PFSK-1 (cell line): ENCODE measurements around the gene SAA1.

Experiments used
- FOXP2 ChIP-seq: optimal IDR thresholded peaks from 2 replicates; pipeline ENCODE3; 2011; ENCODE audit warnings: borderline replicate concordance, control low read depth, inconsistent platforms; ENCODE audit not compliant: insufficient read depth; ENCODE audit errors: extremely low read length, extremely low read depth
- POLR2AphosphoS5 ChIP-seq: IDR thresholded peaks from 2 replicates; pipeline ENCODE4 v1.6.1; 2012; ENCODE audit warnings: low read depth, mild to moderate bottlenecking, control low read depth, low read length, moderate library complexity
- SIN3A ChIP-seq: IDR thresholded peaks from 2 replicates; pipeline ENCODE4 v1.6.1; 2012; ENCODE audit warnings: mild to moderate bottlenecking, low read length, moderate library complexity, borderline replicate concordance; ENCODE audit not compliant: insufficient read depth
- TAF1 ChIP-seq: IDR thresholded peaks from 2 replicates; pipeline ENCODE4 v1.6.1; 2012; ENCODE audit warnings: low read length, control low read depth, borderline replicate concordance; ENCODE audit not compliant: insufficient read depth
- TF ChIP-seq, protein P1 (sequence below), 2 experiments: IDR thresholded peaks; 2 replicates each; pipeline versions ENCODE4 v1.6.1 to v1.8.0; 2011 to 2012; ENCODE audit warnings: low read depth in 2 of 2, low read length in 2 of 2, control low read depth in 1 of 2, inconsistent platforms in 1 of 2, mild to moderate bottlenecking in 1 of 2, moderate library complexity in 1 of 2; ENCODE audit not compliant: insufficient read depth in 1 of 2

The SAA1 gene

DNA sequence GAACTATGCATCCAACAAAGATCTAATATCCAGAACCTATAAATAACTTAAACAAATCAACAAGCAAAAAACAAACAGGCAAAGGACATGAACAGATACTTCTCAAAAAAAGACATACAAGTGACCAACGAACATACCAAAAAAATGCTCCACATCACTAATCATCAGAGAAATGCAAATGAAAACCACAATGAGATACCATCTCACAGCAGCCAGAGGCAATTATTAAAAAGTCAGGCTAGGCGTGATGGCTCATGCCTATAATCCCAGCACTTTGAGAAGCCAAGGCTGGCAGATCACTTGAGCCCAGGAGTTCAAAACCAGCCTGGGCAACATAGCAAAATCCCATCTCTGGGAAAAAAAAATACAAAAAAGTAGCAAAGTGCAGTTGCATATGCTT is 40.2 kb upstream of the SAA1 start:
- TF ChIP-seq SIN3A (no peak), TAF1 (no peak), POLR2AphosphoS5 (no peak)
- TF ChIP-seq, protein P1, sequence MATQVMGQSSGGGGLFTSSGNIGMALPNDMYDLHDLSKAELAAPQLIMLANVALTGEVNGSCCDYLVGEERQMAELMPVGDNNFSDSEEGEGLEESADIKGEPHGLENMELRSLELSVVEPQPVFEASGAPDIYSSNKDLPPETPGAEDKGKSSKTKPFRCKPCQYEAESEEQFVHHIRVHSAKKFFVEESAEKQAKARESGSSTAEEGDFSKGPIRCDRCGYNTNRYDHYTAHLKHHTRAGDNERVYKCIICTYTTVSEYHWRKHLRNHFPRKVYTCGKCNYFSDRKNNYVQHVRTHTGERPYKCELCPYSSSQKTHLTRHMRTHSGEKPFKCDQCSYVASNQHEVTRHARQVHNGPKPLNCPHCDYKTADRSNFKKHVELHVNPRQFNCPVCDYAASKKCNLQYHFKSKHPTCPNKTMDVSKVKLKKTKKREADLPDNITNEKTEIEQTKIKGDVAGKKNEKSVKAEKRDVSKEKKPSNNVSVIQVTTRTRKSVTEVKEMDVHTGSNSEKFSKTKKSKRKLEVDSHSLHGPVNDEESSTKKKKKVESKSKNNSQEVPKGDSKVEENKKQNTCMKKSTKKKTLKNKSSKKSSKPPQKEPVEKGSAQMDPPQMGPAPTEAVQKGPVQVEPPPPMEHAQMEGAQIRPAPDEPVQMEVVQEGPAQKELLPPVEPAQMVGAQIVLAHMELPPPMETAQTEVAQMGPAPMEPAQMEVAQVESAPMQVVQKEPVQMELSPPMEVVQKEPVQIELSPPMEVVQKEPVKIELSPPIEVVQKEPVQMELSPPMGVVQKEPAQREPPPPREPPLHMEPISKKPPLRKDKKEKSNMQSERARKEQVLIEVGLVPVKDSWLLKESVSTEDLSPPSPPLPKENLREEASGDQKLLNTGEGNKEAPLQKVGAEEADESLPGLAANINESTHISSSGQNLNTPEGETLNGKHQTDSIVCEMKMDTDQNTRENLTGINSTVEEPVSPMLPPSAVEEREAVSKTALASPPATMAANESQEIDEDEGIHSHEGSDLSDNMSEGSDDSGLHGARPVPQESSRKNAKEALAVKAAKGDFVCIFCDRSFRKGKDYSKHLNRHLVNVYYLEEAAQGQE (IDR thresholded peaks at IDR 0.05; ENCODE audit: insufficient read depth in 1 of 2, low read depth in 2 of 2, low read length in 2 of 2) = no peak

DNA sequence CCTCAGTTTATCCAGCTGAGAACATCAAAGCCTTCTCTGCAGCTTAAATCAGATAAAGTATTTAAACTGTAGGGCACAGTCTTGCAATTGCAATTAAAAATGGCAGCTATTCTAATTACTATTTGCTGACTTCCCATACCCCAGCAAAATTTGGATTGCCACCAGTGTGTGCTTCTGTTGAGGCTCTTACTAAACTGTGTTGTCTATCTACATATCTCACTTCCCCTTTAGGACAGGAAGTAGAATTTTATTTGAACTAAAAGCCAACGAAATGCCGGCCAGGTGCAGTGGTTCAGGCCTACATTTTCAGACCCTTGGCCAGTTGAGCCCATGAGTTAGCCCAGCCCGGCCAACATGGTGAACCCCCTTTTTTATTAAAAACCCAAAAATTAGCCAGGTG is 36.6 kb upstream of the SAA1 start:
- TF ChIP-seq SIN3A (no peak), TAF1 (no peak), POLR2AphosphoS5 (no peak), FOXP2 (no peak)
- TF ChIP-seq, protein P1 (IDR thresholded peaks at IDR 0.05; ENCODE audit: insufficient read depth in 1 of 2, low read depth in 2 of 2, low read length in 2 of 2) = no peak

DNA sequence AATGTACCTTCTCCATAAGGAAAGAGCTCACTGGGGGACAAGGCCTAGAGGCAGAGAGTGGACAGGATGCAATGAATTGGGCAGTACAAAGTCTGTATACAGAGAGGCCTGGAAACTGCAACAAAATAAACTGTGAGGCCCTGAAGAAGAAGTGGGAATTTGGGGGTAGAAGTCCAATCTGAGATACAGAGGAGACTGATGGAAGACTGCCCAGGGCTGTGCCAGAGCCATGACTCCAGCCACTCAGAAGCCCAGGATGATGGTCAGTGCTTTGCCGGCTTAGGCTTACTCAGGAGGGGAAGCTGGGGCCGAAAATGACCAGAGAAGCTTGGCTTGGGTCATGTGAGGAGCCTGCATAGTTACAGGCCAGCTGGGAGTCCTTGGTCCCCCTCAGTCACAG is 35.2 kb upstream of the SAA1 start:
- TF ChIP-seq SIN3A = no peak
- no peak for TF ChIP-seq TAF1
- no peak for TF ChIP-seq FOXP2
- no peak for TF ChIP-seq POLR2AphosphoS5
- TF ChIP-seq, protein P1 (IDR thresholded peaks at IDR 0.05; ENCODE audit: insufficient read depth in 1 of 2, low read depth in 2 of 2, low read length in 2 of 2) = no peak

DNA sequence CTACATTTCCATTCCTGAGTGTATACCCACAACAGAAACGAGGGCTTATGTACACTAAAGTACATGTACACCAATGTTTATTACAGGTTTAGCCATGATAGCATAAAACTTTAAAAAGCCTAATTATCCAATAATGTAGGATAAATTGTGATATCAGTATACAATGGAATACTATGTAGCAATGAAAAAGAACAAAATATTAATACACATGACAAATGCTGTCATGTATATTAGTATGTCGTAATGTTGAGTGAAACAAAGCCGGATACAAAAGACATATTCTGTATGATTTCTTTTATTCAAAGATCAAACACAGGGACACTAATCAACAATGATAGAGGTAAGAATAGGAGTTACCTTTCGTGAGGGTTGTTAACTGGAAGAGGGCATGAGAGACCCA is 32.2 kb upstream of the SAA1 start:
- TF ChIP-seq POLR2AphosphoS5 (no peak), SIN3A (no peak), TAF1 (no peak), FOXP2 (no peak)
- TF ChIP-seq, protein P1 (IDR thresholded peaks at IDR 0.05; ENCODE audit: insufficient read depth in 1 of 2, low read depth in 2 of 2, low read length in 2 of 2) = no peak
